IMR-90 (cell line): ENCODE measurements around the gene CXCL9. TPM values are rescaled to one million over a fixed set of nuclear protein-coding genes. Genes with fewer than 3 reads are reported as not detected.

Experiments used
- ATAC-seq: fragments of 200-7000 bp; cut with Tn5 transposase; 2 replicates; pipeline ENCODE4 v1.9.1; 2020; ENCODE audit warnings: low read depth, mild to moderate bottlenecking, moderate library complexity
- BruUV-seq: library from RNA; stranded (reverse); fragments of 400-500 nt; replicated peaks from 2 replicates; lab custom pipeline; 2021; lab: Mats Ljungman, UMichigan
- CTCF ChIA-PET: fragments of 300-600 bp; formaldehyde crosslinking; extraction: SDS; loops from one replicate; lab custom pipeline; 2021; ENCODE audit warnings: antibody characterized with exemption; lab: Yijun Ruan, JAX
- POLR2A ChIA-PET: fragments of 300-600 bp; sonication (Branson Sonifier 250); formaldehyde crosslinking; loops from one replicate; lab custom pipeline; 2022; ENCODE audit warnings: antibody characterized with exemption; ENCODE audit not compliant: unreplicated experiment; lab: Charles Lee
- DNase-seq: peaks from one replicate; pipeline ENCODE4 v3.0.0; 2013
- H2AFZ ChIP-seq: replicated peaks from 2 replicates; pipeline ENCODE3; 2013; ENCODE audit warnings: low read length, mild to moderate bottlenecking; ENCODE audit not compliant: poor library complexity
- H2AK5ac ChIP-seq: 2 replicates; pipeline ENCODE4 v1.6.1; 2013; ENCODE audit warnings: low read depth, low read length, inconsistent platforms
- H2AK9ac ChIP-seq: replicated peaks from 2 replicates; pipeline ENCODE3; 2013; ENCODE audit warnings: mild to moderate bottlenecking, low read depth, low read length, moderate library complexity; ENCODE audit not compliant: poor library complexity
- H2BK120ac ChIP-seq: 2 replicates; pipeline ENCODE4 v1.6.1; 2013; ENCODE audit warnings: low read depth, low read length, inconsistent platforms
- H2BK15ac ChIP-seq: 3 replicates; pipeline ENCODE4 v1.6.1; 2013; ENCODE audit warnings: low read depth, low read length, inconsistent platforms
- H2BK20ac ChIP-seq: 2 replicates; pipeline ENCODE4 v1.6.1; 2013; ENCODE audit warnings: low read depth, mild to moderate bottlenecking, inconsistent platforms, low read length, moderate library complexity
- H2BK5ac ChIP-seq: 2 replicates; pipeline ENCODE4 v1.6.1; 2013; ENCODE audit warnings: mild to moderate bottlenecking, low read depth, low read length, inconsistent platforms; ENCODE audit not compliant: poor library complexity, severe bottlenecking
- H3K14ac ChIP-seq: replicated peaks from 2 replicates; pipeline ENCODE4 v1.6.1; 2013; ENCODE audit warnings: low read depth, low read length, inconsistent platforms
- H3K18ac ChIP-seq: 2 replicates; pipeline ENCODE4 v1.6.1; 2013; ENCODE audit warnings: low read depth, low read length, control low read depth
- H3K23ac ChIP-seq: 2 replicates; pipeline ENCODE4 v1.6.1; 2013; ENCODE audit warnings: low read depth, low read length, inconsistent platforms
- H3K27ac ChIP-seq: 2 replicates; pipeline ENCODE4 v1.5.1; 2013; ENCODE audit warnings: mild to moderate bottlenecking, control low read depth, low read length; ENCODE audit not compliant: insufficient read depth
- H3K27me3 ChIP-seq: 2 replicates; pipeline ENCODE4 v1.6.1; 2013; ENCODE audit warnings: low read length; ENCODE audit not compliant: control insufficient read depth, insufficient read depth
- H3K36me3 ChIP-seq: 2 replicates; pipeline ENCODE4 v1.6.1; 2013; ENCODE audit warnings: low read length, mixed read lengths; ENCODE audit not compliant: control insufficient read depth, insufficient read depth
- H3K4ac ChIP-seq: 2 replicates; pipeline ENCODE4 v1.6.1; 2013; ENCODE audit warnings: low read depth, low read length, inconsistent platforms
- H3K4me1 ChIP-seq: 2 replicates; pipeline ENCODE4 v1.6.1; 2013; ENCODE audit warnings: low read length, mixed read lengths; ENCODE audit not compliant: control insufficient read depth, insufficient read depth
- H3K4me2 ChIP-seq: 2 replicates; pipeline ENCODE4 v1.6.1; 2013; ENCODE audit warnings: low read depth, mild to moderate bottlenecking, control low read depth, low read length, moderate library complexity
- H3K4me3 ChIP-seq: 2 replicates; pipeline ENCODE4 v1.5.1; 2013; ENCODE audit warnings: low read depth, mild to moderate bottlenecking, control low read depth, low read length, moderate library complexity; ENCODE audit not compliant: insufficient read depth
- H3K56ac ChIP-seq: 2 replicates; pipeline ENCODE4 v1.6.1; 2013; ENCODE audit warnings: low read length, inconsistent platforms; ENCODE audit not compliant: insufficient read depth; ENCODE audit errors: extremely low read depth
- H3K79me1 ChIP-seq, 2 experiments: 2 replicates each; pipeline ENCODE4 v1.6.1; 2013; ENCODE audit warnings: low read length in 2 of 2, inconsistent platforms in 1 of 2, low read depth in 1 of 2
- H3K9ac ChIP-seq: 2 replicates; pipeline ENCODE4 v1.6.1; 2013; ENCODE audit warnings: low read depth, low read length, control low read depth
- H3K9me1 ChIP-seq: 2 replicates; pipeline ENCODE4 v1.6.1; 2013; ENCODE audit warnings: low read length, inconsistent platforms; ENCODE audit not compliant: insufficient read depth
- H3K9me3 ChIP-seq: 2 replicates; pipeline ENCODE4 v1.6.1; 2013; ENCODE audit warnings: low read length; ENCODE audit not compliant: control insufficient read depth, insufficient read depth
- H4K20me1 ChIP-seq: 2 replicates; pipeline ENCODE4 v1.6.1; 2013; ENCODE audit warnings: low read length, inconsistent platforms; ENCODE audit not compliant: insufficient read depth
- H4K5ac ChIP-seq: 2 replicates; pipeline ENCODE4 v1.6.1; 2013; ENCODE audit warnings: mild to moderate bottlenecking, low read depth, low read length, control low read depth
- H4K8ac ChIP-seq, 2 experiments: 2 replicates each; pipeline ENCODE4 v1.6.1; 2013; ENCODE audit warnings: low read depth in 2 of 2, low read length in 2 of 2, control low read depth in 1 of 2, inconsistent platforms in 1 of 2
- H4K91ac ChIP-seq: 2 replicates; pipeline ENCODE4 v1.6.1; 2013; ENCODE audit warnings: low read depth, low read length, inconsistent platforms; ENCODE audit not compliant: insufficient read depth
- CTCF ChIP-seq: conservative IDR thresholded peaks from 2 replicates; pipeline ENCODE4 v1.5.1; 2012; ENCODE audit warnings: mild to moderate bottlenecking, low read depth, low read length, improper control_type of control experiment
- WGBS, 2 experiments: methylation state at CpG; one replicate each; pipeline versions ENCODE4 v1.1.5 to v1.1.7; 2013; ENCODE audit warnings: missing lambda C conversion rate in 2 of 2; ENCODE audit not compliant: insufficient read length in 1 of 2; ENCODE audit errors: extremely low coverage in 2 of 2; 5-methylcytosine and 5-hydroxymethylcytosine counted together
- dilution Hi-C: fragments of 300-500 bp; cut with HindIII; formaldehyde crosslinking; loops from one replicate; pipeline ENCODE4 v1.14.3; 2018; ENCODE audit warnings: low sequenced_read_pairs; ENCODE audit not compliant: unreplicated experiment
- in situ Hi-C: fragments of 300-500 bp; cut with MboI; formaldehyde crosslinking; loops from 3 replicates; pipeline ENCODE4 v1.14.3; 2019; ENCODE audit warnings: low sequenced_read_pairs, inconsistent platforms, mixed read lengths
- intact Hi-C: fragments of 100-400 bp; cut with micrococcal nuclease; formaldehyde crosslinking; loops from 2 replicates; pipeline ENCODE4 v1.10.0; 2022
- polyA plus RNA-seq, 3 experiments: library from polyadenylated mRNA; depleted of rRNA; stranded (reverse); fragments of >200 nt; gene quantifications; 2 replicates each; pipeline ENCODE4 v1.2.3, GENCODE V29; 2012; ENCODE audit warnings: low replicate concordance in 1 of 3
- total RNA-seq: library from RNA; depleted of rRNA; stranded (reverse); fragments of >200 nt; gene quantifications from 2 replicates; pipeline ENCODE4 v1.2.3, GENCODE V29; 2012

CXCL9 gene
- total and polyA plus RNA-seq, 2 of the 4 experiments (the other 2 are of a cell fraction): not detected

- Histone ChIP-seq H3K18ac (no peak overlapping the region), H3K23ac (no peak overlapping the region), H4K8ac (no peak overlapping the region), H2AK9ac (no peak overlapping the region), H4K91ac (no peak overlapping the region), H3K4me3 (no peak overlapping the region), H2BK5ac (no peak overlapping the region), H3K36me3 (no peaks in the 10 kb centered on the region), H3K9me1 (no peaks in the 10 kb centered on the region), H3K4ac (no peak overlapping the region), H3K14ac (no peak overlapping the region), H3K4me1 (peaks cover 5% of the 10 kb centered on the region; the same call in 1 of the 2 replicates), H3K9ac (no peak overlapping the region), H3K4me2 (no peak overlapping the region), H2BK120ac (no peak overlapping the region; the same call in 1 of the 2 replicates), H2BK20ac (no peak overlapping the region), H3K9me3 (no peaks in the 10 kb centered on the region), H3K56ac (no peak overlapping the region), H2AFZ (no peak overlapping the region), H3K27ac (no peak overlapping the region), H4K20me1 (no peaks in the 10 kb centered on the region), H4K5ac (no peak overlapping the region), H3K27me3 (no peaks in the 10 kb centered on the region), H3K79me1 (no peaks in the 10 kb centered on the region), H2BK15ac (no peak overlapping the region), H2AK5ac (no peak overlapping the region)
- no peak for ATAC-seq
- ChIA-PET CTCF (no interaction called here), POLR2A (no interaction called here)
- WGBS, 2 experiments: no CpG with 5 or more reads among the region's 2 CpGs
- intact Hi-C loops: no loop called here
- in situ Hi-C loops: loop anchor here (5.0 kb wide), 1 partner anchor 69 kb away; no protein-coding TSS in a partner anchor
- no peak for TF ChIP-seq CTCF
- no peak for DNase-seq
- BruUV-seq: no TSS peak
- dilution Hi-C loops: no loop called here
Measured at GRCh38 chr4:75997946-75998345, 9.4 kb downstream of the CXCL9 start.
